Activated naive CD8-positive, alpha-beta T cell treated with anti-CD3 and anti-CD28 coated beads for 36 hours (primary cell): ENCODE results near the gene CAB39. TPM values are rescaled to one million over a fixed set of nuclear protein-coding genes. Genes with fewer than 3 reads are reported as not detected.
A peak's percentile ranks its signal among the peaks of the same experiment; 100 is the strongest.

Experiments
- DNase-seq: peaks from one replicate; pipeline ENCODE4 v3.0.0; 2021
- H3K27ac Mint-ChIP-seq: one replicate; pipeline ENCODE4 v1.8.0; 2022; ENCODE audit warnings: mild to moderate bottlenecking, moderate library complexity, mixed read lengths
- H3K27me3 Mint-ChIP-seq: one replicate; pipeline ENCODE4 v1.8.0; 2022; ENCODE audit warnings: mild to moderate bottlenecking, mixed read lengths
- H3K36me3 Mint-ChIP-seq: one replicate; pipeline ENCODE4 v1.8.0; 2021; ENCODE audit warnings: mild to moderate bottlenecking, mixed read lengths
- H3K4me1 Mint-ChIP-seq: one replicate; pipeline ENCODE4 v1.8.0; 2021; ENCODE audit warnings: mixed read lengths
- H3K4me3 Mint-ChIP-seq: one replicate; pipeline ENCODE4 v1.8.0; 2022; ENCODE audit warnings: mild to moderate bottlenecking, moderate library complexity, mixed read lengths
- H3K9me3 Mint-ChIP-seq: one replicate; pipeline ENCODE4 v1.8.0; 2022; ENCODE audit warnings: mixed read lengths
- total RNA-seq, 2 experiments: library from RNA; stranded (reverse); gene quantifications; one replicate each; pipeline ENCODE4 v1.2.3, GENCODE V29; 2021

Gene CAB39
- total RNA-seq, 2 experiments from 2014 or later = 119 to 122 TPM

DNA sequence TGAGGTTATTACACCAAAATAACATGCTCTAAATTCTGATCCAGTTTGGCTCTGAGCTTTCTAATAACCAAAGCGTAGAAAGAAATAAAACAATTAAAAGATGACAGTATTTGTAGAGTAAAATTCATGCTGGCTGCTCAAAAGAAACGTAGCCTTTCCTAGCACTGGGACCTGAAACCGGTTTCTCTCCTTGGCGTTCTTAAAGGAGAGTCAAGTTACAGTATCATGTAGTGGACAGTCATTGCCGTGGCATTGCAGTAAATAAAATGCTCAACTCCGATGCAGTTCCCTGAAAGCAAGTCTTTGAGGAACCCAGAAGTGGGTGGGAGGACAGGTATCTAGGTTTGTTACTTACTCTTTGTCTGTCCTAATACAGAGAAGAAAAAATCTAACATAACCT is 99.4 kb downstream of the CAB39 start:
- Mint-ChIP-seq H3K27ac (peak overlapping the region; percentile 26), H3K9me3 (no peaks in the 10 kb centered on the region), H3K4me1 (peaks cover 10% of the 10 kb centered on the region), H3K4me3 (no peak overlapping the region), H3K36me3 (peaks cover 29% of the 10 kb centered on the region), H3K27me3 (no peaks in the 10 kb centered on the region)
- DNase-seq = no peak

DNA sequence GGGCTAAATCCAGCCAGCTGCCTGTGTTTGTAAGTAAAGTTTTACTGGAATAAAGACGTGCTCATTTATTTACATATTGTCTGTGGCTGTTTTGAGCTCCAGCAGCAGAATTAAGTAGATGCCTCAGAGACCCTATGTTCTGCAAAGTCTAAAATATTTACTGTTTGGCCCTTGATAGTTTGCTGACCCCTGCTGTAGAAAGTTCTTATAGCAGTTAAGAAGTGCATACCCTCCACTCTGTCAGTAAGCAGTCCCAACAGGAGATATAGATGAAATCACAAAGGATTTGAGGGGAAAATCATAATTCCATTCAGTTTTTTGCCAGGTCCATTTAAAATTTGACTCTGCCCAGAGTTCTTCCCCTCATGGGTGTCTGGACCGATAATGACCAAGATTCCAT is 102.0 kb downstream of the CAB39 start:
- Mint-ChIP-seq H3K27me3 (no peaks in the 10 kb centered on the region), H3K4me1 (peaks cover 8% of the 10 kb centered on the region), H3K4me3 (no peak overlapping the region), H3K27ac (no peak overlapping the region), H3K36me3 (peaks cover 32% of the 10 kb centered on the region), H3K9me3 (no peaks in the 10 kb centered on the region)
- no peak for DNase-seq

DNA sequence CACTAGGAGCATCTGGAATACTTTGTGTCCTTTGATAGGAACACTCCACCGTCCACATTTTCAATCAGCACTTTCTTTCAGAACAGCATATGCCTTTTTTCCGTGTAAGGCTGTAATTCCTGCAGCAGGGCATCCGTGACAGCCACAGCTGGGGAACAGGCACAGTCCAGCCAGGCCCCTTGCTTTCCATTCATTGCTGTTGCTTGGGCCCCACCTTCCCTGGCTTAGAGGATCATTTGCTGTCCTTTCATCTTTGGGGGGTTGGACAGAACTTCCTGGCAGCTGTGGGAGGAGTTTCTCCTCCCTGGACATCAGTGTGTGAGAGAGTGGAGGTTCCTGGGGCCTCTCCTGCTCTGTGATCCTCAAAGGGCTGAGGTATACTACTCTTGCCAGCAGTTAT is 102.4 kb downstream of the CAB39 start:
- Mint-ChIP-seq H3K4me1 (peaks cover 8% of the 10 kb centered on the region), H3K27me3 (no peaks in the 10 kb centered on the region), H3K9me3 (no peaks in the 10 kb centered on the region), H3K4me3 (no peak overlapping the region), H3K27ac (peak overlapping the region; percentile 45), H3K36me3 (peaks cover 32% of the 10 kb centered on the region)
- no peak for DNase-seq

DNA sequence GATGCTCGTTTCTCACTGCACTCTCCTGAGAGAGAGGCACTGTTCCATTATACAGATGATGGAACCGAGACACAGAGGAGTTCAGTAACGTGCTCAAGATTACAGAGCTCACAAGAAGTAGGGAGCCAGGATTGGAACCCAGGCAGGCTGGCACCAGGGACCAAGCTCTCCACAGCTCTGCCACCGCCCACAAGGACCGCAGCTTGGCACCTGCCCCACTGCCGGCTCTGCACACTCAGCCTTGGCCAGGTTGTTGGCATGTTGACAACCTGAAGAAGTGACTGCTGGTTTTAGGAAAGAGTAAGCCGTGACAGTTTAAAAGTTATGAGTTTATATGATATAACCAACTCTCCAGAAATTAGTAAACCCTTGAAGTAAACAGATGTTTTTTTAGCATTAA is 104.1 kb downstream of the CAB39 start:
- H3K27ac Mint-ChIP-seq = peak overlapping the region; percentile 57
- H3K27me3 Mint-ChIP-seq = no peaks in the 10 kb centered on the region
- H3K36me3 Mint-ChIP-seq = peaks cover 19% of the 10 kb centered on the region
- peaks cover 8% of the 10 kb centered on the region for H3K4me1 Mint-ChIP-seq
- H3K4me3 Mint-ChIP-seq = no peak overlapping the region
- H3K9me3 Mint-ChIP-seq = no peaks in the 10 kb centered on the region
- DNase-seq = no peak

DNA sequence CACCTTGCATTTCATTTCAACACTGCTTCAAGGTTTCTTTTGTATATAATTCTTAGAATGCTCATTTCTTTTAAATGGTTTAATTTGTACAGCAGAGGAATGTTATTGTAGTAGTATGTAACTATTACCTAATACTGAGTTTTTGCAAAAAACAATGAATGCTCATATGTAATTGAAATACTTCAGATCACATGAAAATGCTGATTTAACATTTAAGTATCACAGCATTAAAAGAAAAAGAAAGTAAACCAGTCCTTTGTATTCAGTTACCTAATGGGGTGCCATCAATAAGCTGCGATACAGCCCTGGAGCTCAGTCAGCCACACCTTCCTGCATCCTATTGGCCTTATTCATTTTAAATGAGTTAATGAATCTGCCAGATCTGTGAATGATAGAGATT is 106.8 kb downstream of the CAB39 start:
- DNase-seq = no peak
- Mint-ChIP-seq H3K27me3 (peaks cover under 1% of the 10 kb centered on the region), H3K27ac (peak overlapping the region; percentile 47), H3K4me3 (no peak overlapping the region), H3K36me3 (peaks cover 12% of the 10 kb centered on the region), H3K9me3 (no peaks in the 10 kb centered on the region), H3K4me1 (peaks cover 9% of the 10 kb centered on the region)

DNA sequence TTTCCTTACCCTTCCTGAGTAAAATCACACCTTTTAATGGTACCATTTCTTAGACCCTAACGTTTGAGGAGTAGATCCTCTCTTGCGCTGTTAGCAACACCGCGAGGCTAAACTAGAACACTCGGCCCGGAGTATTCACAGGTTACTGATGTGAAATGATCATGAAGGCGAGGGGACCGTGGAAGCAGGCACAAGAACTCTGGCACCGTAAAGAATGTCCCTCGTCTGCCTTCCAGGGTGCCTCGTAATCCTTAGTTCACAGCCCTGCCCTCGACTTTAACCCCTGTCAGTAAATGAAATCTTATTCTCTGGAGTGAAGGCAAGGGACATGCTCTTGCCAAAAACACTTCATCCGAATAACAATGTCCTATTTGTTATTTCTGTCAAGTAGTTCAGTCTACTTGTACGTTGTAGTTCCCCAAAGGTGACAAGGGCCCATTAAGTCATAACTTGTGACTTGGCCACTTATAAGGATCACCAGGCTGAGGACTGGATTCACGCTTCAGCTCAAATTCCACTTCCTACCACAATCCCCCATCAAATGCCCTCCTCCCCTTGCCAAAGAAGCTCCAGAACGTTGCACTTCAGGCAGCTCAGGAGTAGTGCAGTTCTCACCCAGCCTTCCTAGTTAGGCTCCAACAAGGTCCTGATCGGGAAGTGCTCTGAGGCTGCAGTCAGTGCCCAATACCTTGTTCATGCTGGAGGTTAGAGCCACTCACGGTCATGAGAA is 108.8 kb downstream of the CAB39 start:
- Mint-ChIP-seq H3K4me1 (peaks cover 12% of the 10 kb centered on the region), H3K27me3 (peaks cover 17% of the 10 kb centered on the region), H3K9me3 (no peaks in the 10 kb centered on the region), H3K4me3 (no peak overlapping the region), H3K36me3 (peaks cover 11% of the 10 kb centered on the region), H3K27ac (peak overlapping the region; percentile 6)
- DNase-seq = no peak

DNA sequence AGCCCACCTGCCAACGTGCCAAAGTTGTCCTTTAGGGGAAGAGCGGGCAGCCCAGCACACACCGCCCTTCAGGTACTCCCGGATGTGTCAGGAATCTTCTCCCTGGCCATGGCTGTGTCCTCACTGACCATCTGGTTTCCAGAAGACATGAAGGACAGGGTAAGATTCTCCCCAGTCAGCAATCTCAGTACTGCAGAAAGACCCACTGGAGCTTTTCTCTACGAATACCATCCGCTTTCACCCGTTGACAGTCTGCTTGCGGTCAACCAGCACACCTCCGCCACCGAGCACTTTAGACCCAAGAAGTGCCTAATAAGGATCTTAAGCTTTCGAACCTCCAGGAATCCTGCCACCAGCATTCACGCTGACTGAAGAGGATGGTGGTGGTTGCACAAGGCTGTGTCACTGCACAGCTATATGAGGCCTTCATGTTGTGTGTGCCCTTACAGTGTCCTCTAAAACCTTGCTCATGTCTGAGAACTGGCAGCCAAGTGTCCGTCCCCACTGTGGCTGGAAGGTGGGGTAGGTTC is 109.4 kb downstream of the CAB39 start:
- Mint-ChIP-seq H3K4me1 (peaks cover 12% of the 10 kb centered on the region), H3K27ac (peak overlapping the region; percentile 6), H3K36me3 (peaks cover 5% of the 10 kb centered on the region), H3K9me3 (no peaks in the 10 kb centered on the region), H3K4me3 (no peak overlapping the region), H3K27me3 (peaks cover 24% of the 10 kb centered on the region)
- no peak for DNase-seq

DNA sequence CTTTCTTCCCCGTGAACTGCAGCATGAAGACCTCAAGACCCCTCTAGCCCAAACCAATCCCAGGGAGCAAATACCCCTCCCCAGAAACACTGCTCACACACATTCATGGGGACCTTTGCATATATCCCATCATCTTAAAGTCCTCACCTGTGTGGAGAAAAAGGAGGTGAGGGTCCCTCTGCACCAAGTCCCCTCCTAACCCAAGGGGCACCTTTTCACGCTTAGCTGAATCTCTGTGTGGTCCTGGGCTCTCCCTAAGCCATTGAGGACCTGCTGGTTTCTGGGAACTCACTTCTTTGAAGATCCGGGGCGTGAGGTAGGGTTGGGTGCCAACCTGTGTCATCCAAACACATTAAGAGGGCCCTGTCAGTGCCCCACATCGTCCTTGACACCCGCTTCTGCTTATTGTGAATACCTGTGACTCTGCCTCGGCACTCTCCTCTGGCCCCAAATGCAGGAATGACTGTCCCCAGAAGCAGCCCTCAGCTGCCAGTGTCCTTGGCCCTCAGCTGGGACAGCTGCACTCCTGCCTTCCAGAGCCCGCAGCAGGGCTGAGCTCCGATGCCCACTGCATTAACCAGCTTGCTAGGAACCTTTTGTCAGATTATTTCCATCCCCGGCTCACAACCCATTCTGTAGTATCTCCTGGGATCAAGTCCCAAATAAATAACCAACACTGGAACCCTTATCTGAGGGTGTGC is 110.8 kb downstream of the CAB39 start:
- no peak for DNase-seq
- Mint-ChIP-seq H3K4me1 (peaks cover 10% of the 10 kb centered on the region), H3K36me3 (peaks cover under 1% of the 10 kb centered on the region), H3K27ac (peak overlapping the region; percentile 9), H3K27me3 (peaks cover 32% of the 10 kb centered on the region), H3K9me3 (no peaks in the 10 kb centered on the region), H3K4me3 (no peak overlapping the region)

DNA sequence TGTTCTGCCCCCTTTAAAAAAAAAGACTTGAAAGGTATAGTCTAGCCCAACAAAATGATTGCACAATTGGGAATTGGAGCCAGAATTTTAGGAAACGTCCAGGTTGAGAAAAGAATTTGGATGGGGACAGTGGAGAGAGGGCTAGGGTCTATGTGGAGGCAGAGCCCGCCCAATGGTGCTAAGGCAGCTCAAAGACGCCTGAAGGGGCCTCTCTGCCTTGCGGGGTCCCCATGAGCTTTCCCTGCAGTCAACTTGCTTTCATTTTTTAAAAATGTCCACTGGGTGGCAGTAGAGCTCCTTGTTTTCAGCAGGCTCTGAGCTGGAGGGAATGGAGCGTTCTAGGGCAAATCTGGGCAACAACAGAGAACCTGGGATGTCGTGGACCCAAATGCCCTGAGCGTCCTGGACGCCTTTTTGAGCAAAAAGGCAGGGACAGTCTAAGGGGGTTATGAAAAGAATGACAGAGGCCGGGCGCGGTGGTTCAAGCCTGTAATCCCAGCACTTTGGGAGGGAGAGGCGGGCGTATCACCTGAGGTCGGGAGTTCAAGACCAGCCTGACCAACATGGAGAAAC is 111.8 kb downstream of the CAB39 start:
- Mint-ChIP-seq H3K27me3 (peaks cover 38% of the 10 kb centered on the region), H3K27ac (no peak overlapping the region), H3K4me1 (peaks cover 5% of the 10 kb centered on the region), H3K36me3 (no peaks in the 10 kb centered on the region), H3K9me3 (no peaks in the 10 kb centered on the region), H3K4me3 (no peak overlapping the region)
- DNase-seq = peak; percentile 59

DNA sequence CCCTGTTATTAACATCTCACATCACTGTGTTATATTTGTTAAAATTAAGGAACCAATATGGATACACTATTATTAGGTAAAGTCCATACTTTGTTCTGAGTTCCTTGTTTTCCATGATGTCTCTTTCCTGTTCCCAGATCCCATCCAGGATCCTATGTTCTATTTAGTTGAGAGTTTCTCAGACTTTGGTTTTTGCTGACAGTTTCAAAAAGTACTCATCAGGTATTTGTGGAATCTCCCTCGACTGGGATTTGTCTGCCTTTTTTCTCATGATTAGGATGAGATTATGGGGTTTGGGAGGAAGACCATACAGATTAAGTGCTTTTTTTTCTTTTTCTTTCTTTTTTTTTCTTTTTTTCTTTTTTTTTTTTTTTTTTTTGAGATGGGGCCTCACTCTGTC is 112.7 kb downstream of the CAB39 start:
- H3K4me3 Mint-ChIP-seq = no peak overlapping the region
- H3K9me3 Mint-ChIP-seq = no peaks in the 10 kb centered on the region
- peaks cover 38% of the 10 kb centered on the region for H3K27me3 Mint-ChIP-seq
- DNase-seq = no peak
- no peak overlapping the region for H3K27ac Mint-ChIP-seq
- H3K4me1 Mint-ChIP-seq = peaks cover 5% of the 10 kb centered on the region
- no peaks in the 10 kb centered on the region for H3K36me3 Mint-ChIP-seq

DNA sequence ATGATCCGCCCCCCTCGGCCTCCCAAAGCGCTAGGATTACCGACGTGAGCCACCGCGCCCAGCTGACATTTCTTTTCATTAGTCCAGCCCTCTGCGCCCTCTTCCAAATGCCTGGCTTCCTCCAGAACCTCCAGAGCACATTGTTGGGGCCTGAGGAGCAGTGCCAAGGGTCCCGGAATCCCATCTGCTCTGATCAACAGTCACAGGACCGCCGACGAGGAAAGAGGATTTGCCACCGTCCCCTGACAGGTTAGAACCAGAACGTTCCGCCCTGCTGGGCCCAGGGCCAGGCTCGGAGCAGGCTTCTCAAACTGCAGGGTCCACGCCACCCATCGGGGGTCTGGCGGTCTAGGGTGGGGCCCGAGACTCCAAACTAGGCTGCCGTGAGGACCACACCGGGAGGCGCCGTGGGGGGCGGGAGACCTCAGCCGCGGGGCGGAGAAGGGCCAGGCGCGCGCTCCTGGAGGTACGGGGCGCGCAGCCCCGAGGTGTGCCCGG is 115.2 kb downstream of the CAB39 start:
- peak overlapping the region; percentile 50 for H3K4me3 Mint-ChIP-seq

DNA sequence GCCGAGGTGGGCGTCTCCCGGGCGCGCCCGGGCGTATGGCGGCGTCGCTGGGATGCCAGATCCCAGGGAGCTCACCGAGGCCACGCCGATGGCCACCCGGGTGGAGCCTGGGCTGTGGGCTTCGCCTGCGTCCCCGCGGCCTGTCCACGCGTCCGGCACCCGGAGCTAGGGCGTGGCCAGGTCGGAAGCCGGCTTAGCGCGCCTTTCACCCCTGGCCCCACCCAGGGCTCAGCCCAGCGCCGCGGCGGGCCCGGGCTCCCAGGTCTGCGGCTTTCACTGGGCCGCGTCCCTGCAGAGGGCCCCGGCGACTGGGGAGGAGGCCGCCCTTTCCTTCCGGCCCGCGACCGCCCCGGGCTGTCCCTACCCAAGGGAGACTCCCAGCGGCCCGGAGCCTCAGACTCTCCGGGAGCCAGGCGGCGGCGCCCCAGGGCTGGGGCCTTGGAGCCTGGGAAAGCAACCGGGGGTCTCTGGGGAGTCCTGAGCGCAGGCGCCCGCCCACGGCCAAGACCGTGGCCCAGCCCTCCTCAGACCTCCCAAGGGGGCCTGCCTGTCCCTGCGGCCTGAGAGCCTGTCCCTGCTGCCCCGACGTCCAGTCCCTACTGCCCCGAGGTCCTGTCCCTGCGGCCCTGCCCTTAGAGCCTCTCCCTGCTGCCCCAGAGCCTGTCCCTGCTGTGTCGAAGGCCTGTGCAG is 115.8 kb downstream of the CAB39 start:
- DNase-seq = peak; percentile 55
- H3K36me3 Mint-ChIP-seq = no peaks in the 10 kb centered on the region
- peaks cover 5% of the 10 kb centered on the region for H3K4me1 Mint-ChIP-seq
- H3K4me3 Mint-ChIP-seq = peak overlapping the region; percentile 15
- no peaks in the 10 kb centered on the region for H3K9me3 Mint-ChIP-seq
- H3K27me3 Mint-ChIP-seq = peaks cover 44% of the 10 kb centered on the region
- H3K27ac Mint-ChIP-seq = no peak overlapping the region

More for the DNA sequence above, 115.2 kb downstream of the CAB39 start:
- Mint-ChIP-seq H3K4me1 (peaks cover 5% of the 10 kb centered on the region), H3K27ac (no peak overlapping the region), H3K9me3 (no peaks in the 10 kb centered on the region), H3K36me3 (no peaks in the 10 kb centered on the region), H3K27me3 (peaks cover 44% of the 10 kb centered on the region)
- DNase-seq = no peak

DNA sequence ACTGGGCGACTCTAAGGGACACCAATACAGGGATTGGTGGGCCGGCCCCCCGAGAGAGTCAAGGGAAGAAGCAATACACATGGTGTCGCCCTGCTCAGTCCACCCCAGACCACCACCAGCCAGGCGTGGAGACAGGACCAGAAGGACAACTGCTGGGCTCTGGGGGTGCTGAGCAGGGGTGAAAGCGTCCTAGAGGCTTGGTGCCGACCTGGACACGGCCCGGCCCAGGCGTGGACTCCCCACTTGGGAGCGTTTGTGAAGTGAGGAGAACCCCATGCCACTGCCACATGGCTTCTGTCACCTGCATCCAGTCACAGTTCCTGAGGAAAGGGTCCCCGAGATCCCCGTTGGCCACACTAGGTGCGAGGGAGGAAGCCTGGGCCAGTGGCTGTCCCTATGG is 116.7 kb downstream of the CAB39 start:
- Mint-ChIP-seq H3K27ac (no peak overlapping the region), H3K36me3 (no peaks in the 10 kb centered on the region), H3K4me1 (peaks cover 4% of the 10 kb centered on the region), H3K27me3 (peaks cover 44% of the 10 kb centered on the region), H3K9me3 (no peaks in the 10 kb centered on the region), H3K4me3 (peak overlapping the region; percentile 15)
- DNase-seq = no peak

DNA sequence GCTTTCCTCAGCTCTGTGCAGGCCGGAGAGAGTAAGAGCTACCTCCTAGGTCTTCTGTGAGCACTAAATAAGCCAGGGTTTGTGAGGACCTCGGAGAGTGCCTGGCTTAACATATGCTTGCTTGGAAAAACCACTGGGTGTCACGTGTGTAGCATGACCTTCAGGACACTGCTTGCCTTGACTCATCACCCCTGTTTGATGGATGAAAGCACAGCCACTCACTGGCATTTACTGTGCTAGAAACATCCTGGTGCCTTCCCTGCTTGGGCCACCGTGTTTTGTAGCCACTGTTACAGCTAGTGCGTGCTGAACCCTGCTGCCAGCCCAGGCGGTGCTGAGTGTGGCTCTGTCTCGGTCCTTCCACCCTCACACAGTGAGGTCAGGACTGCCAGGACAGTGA is 117.3 kb downstream of the CAB39 start:
- Mint-ChIP-seq H3K27me3 (peaks cover 39% of the 10 kb centered on the region), H3K4me3 (no peak overlapping the region)

DNA sequence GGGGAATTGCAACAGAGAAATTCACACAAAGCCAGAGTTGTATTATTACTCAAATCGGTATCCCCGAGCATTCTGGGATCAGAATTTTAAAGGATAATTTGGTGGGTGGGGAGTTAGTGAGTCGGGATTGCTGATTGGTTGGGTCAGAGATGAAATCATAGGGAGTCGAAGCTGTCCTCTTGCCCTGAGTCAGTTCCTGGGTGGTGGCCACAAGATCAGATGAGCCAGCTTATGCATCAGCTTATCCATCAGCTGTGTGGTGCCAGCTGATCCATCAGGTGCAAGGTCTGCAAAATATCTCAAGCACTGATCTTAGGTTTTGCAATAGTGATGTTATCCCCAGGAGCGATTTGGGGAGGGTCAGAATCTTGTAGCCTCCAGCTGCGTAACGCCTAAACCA is 117.8 kb downstream of the CAB39 start:
- H3K27me3 Mint-ChIP-seq = peaks cover 34% of the 10 kb centered on the region
- H3K27ac Mint-ChIP-seq = no peak overlapping the region
- no peak for DNase-seq
- no peaks in the 10 kb centered on the region for H3K4me1 Mint-ChIP-seq
- no peak overlapping the region for H3K4me3 Mint-ChIP-seq
- H3K36me3 Mint-ChIP-seq = no peaks in the 10 kb centered on the region
- H3K9me3 Mint-ChIP-seq = no peaks in the 10 kb centered on the region

More for the DNA sequence above, 117.3 kb downstream of the CAB39 start:
- Mint-ChIP-seq H3K9me3 (no peaks in the 10 kb centered on the region), H3K4me1 (no peaks in the 10 kb centered on the region), H3K27ac (no peak overlapping the region), H3K36me3 (no peaks in the 10 kb centered on the region)
- no peak for DNase-seq
